B cell (primary cell): ENCODE measurements around the gene SLC35F3.

Source experiments
- CTCF ChIP-seq: fragments of 200-600 bp; IDR thresholded peaks from one replicate; pipeline ENCODE4 v1.8.0; 2022; ENCODE audit warnings: antibody characterized with exemption, mild to moderate bottlenecking
- EZH2 ChIP-seq: IDR thresholded peaks from 2 replicates; pipeline ENCODE4 v1.6.1; 2012; ENCODE audit warnings: borderline replicate concordance, low read depth, mild to moderate bottlenecking, moderate library complexity, low read length; ENCODE audit not compliant: insufficient read depth, poor library complexity, severe bottlenecking

GRCh38 chr1:234231893-234232276, 327.4 kb downstream of the SLC35F3 start:
- TF ChIP-seq CTCF (no peak), EZH2 (no peak)
